Fibroblast of lung (primary cell): ENCODE data around the gene WDR53.

Experiments used
- EZH2 ChIP-seq: IDR thresholded peaks from 2 replicates; pipeline ENCODE4 v1.5.1; 2012; ENCODE audit warnings: low read length, control low read depth, mild to moderate bottlenecking; ENCODE audit errors: missing control alignments
- TF ChIP-seq, protein P1 (sequence below), 2 donors: IDR thresholded peaks in 1 of 2; conservative IDR thresholded peaks in 1 of 2; 1 replicate in 1 of 2; 2 replicates in 1 of 2; pipeline ENCODE4 v1.5.1; 2011 to 2012; ENCODE audit warnings: low read length in 2 of 2, control low read depth in 1 of 2, inconsistent platforms in 1 of 2, low read depth in 1 of 2, mild to moderate bottlenecking in 1 of 2

DNA sequence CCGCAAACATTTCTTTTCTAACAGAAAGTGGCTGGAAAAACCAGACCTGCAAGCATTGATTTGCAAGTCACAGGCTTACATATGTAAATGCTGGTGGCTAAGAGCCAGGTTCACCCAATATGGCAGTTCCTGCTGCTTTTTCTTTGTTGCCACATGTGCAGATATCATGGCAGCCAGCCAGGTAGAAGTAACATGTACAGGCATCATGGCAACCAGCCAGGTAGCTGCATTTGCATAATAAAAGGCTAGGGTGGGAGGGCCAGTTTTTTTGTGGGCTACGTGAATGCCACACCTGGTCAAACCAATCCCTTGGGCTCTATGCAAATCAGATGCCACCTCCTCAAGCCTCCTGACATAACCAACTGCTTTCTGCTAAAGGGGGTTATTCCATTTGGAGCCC is 50.4 kb downstream of the WDR53 start:
- TF ChIP-seq, protein P1, sequence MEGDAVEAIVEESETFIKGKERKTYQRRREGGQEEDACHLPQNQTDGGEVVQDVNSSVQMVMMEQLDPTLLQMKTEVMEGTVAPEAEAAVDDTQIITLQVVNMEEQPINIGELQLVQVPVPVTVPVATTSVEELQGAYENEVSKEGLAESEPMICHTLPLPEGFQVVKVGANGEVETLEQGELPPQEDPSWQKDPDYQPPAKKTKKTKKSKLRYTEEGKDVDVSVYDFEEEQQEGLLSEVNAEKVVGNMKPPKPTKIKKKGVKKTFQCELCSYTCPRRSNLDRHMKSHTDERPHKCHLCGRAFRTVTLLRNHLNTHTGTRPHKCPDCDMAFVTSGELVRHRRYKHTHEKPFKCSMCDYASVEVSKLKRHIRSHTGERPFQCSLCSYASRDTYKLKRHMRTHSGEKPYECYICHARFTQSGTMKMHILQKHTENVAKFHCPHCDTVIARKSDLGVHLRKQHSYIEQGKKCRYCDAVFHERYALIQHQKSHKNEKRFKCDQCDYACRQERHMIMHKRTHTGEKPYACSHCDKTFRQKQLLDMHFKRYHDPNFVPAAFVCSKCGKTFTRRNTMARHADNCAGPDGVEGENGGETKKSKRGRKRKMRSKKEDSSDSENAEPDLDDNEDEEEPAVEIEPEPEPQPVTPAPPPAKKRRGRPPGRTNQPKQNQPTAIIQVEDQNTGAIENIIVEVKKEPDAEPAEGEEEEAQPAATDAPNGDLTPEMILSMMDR (conservative IDR thresholded peaks at IDR 0.05 in 1 of 2, IDR thresholded peaks at IDR 0.05 in 1 of 2; ENCODE audit: low read depth in 1 of 2, low read length in 2 of 2) = no peak
- TF ChIP-seq EZH2 = no peak
